22Rv1 (cell line): ENCODE results near the gene POLR1E.

ENCODE experiments used
- CTCF ChIP-seq: fragments of 450-650 bp; IDR thresholded peaks from 2 replicates; pipeline ENCODE4 v1.5.1; 2017; ENCODE audit warnings: mild to moderate bottlenecking
- ZFX ChIP-seq: fragments of 450-650 bp; IDR thresholded peaks from 2 replicates; pipeline ENCODE4 v1.6.1; 2017; ENCODE audit warnings: antibody characterized with exemption, borderline replicate concordance

DNA sequence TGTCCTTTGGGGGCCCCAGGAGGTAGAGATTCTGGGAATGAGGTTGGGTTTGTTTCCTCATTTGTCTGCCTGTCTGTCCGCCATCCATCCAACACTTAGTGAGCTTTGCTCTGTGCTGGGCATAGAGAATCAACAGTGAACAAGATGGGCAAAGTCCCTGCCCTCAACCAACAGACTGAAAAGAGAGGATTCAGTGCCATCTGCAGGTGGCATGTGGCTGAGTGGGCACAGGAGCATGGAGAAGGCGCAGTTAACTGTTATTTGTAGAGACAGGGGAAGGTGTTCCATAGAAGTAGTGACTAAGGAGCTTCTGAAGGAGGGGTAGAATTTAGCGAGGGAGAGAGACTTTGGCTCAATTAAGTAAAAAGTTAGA, 23.1 kb downstream of the POLR1E start:
- TF ChIP-seq CTCF (0 out of 2 replicates have a peak, but pooled peaks have one; percentile 8), ZFX (no peak)
